ENCODE results near the gene FAM83G.
"Not testable (repeated sequence)": the region's sequence is repeated elsewhere in the genome, so short reads cannot be mapped to it uniquely, and the experiment has no call there.

FAM83G gene

GRCh38 chr17:19004421-19005136 is at the start of gene FAM83G:
Gene FAM83G, minus strand, starts transcription at chr17:19004764. Its CDS starts 723 bp downstream, at chr17:19004041.
- no peak for DNase-seq

GRCh38 chr17:19048826-19049225 is 44.3 kb upstream of the FAM83G start:
- DNase-seq, result not testable (repeated sequence)

- not testable (repeated sequence) for DNase-seq
Observed at GRCh38 chr17:19047510-19047909, 42.9 kb upstream of the FAM83G start.

GRCh38 chr17:19046782-19047375 is 42.3 kb upstream of the FAM83G start, which contains the start of gene GRAP:
Gene GRAP, minus strand, starts transcription at chr17:19046957. Its CDS starts 31 bp downstream, at chr17:19046926.
- DNase-seq, result not testable (repeated sequence)

GRCh38 chr17:19044643-19045042 is 40.1 kb upstream of the FAM83G start:
- DNase-seq, result not testable (repeated sequence)

- DNase-seq, result not testable (repeated sequence)
Observed at GRCh38 chr17:19043032-19043431, 38.5 kb upstream of the FAM83G start.

- DNase-seq, result not testable (repeated sequence)
Observed at GRCh38 chr17:19042369-19042768, 37.8 kb upstream of the FAM83G start.

GRCh38 chr17:19041871-19042270 is 37.3 kb upstream of the FAM83G start:
- DNase-seq, result not testable (repeated sequence)

GRCh38 chr17:19040350-19040749 is 35.8 kb upstream of the FAM83G start:
- DNase-seq, result not testable (repeated sequence)

- not testable (repeated sequence) for DNase-seq
Observed at GRCh38 chr17:19038730-19039129, 34.2 kb upstream of the FAM83G start.

GRCh38 chr17:19038007-19038406 is 33.4 kb upstream of the FAM83G start:
- not testable (repeated sequence) for DNase-seq

GRCh38 chr17:19037547-19037946 is 33.0 kb upstream of the FAM83G start:
- DNase-seq, result not testable (repeated sequence)

- not testable (repeated sequence) for DNase-seq
Observed at GRCh38 chr17:19036186-19036585, 31.6 kb upstream of the FAM83G start.

- DNase-seq, result not testable (repeated sequence)
Observed at GRCh38 chr17:19032377-19032988, 27.9 kb upstream of the FAM83G start.

GRCh38 chr17:19031729-19032128 is 27.2 kb upstream of the FAM83G start:
- DNase-seq, result not testable (repeated sequence)

- DNase-seq, result not testable (repeated sequence)
Observed at GRCh38 chr17:19030771-19031449, 26.3 kb upstream of the FAM83G start.

GRCh38 chr17:19029740-19030139 is 25.2 kb upstream of the FAM83G start:
- DNase-seq, result not testable (repeated sequence)

GRCh38 chr17:19028671-19029070 is 24.1 kb upstream of the FAM83G start:
- DNase-seq, result not testable (repeated sequence)

- DNase-seq, result no peak
Observed at GRCh38 chr17:19024101-19025078, 19.8 kb upstream of the FAM83G start.

GRCh38 chr17:19023209-19023999 is 18.8 kb upstream of the FAM83G start:
- DNase-seq, result no peak

GRCh38 chr17:19022747-19023146 is 18.2 kb upstream of the FAM83G start:
- no peak for DNase-seq
